ENCODE measurements around the gene CENPU. TPM values are rescaled to one million over a fixed set of nuclear protein-coding genes. Genes with fewer than 3 reads are reported as not detected.
A peak's percentile ranks its signal among the peaks of the same experiment; 100 is the strongest.

CENPU gene
- total and polyA plus RNA-seq, 2 of the 8 experiments (the other 6 are each of a cell fraction or from before 2014, with no cell fraction given) = 32.1 to 122 TPM

- TF ChIP-seq, protein P1, sequence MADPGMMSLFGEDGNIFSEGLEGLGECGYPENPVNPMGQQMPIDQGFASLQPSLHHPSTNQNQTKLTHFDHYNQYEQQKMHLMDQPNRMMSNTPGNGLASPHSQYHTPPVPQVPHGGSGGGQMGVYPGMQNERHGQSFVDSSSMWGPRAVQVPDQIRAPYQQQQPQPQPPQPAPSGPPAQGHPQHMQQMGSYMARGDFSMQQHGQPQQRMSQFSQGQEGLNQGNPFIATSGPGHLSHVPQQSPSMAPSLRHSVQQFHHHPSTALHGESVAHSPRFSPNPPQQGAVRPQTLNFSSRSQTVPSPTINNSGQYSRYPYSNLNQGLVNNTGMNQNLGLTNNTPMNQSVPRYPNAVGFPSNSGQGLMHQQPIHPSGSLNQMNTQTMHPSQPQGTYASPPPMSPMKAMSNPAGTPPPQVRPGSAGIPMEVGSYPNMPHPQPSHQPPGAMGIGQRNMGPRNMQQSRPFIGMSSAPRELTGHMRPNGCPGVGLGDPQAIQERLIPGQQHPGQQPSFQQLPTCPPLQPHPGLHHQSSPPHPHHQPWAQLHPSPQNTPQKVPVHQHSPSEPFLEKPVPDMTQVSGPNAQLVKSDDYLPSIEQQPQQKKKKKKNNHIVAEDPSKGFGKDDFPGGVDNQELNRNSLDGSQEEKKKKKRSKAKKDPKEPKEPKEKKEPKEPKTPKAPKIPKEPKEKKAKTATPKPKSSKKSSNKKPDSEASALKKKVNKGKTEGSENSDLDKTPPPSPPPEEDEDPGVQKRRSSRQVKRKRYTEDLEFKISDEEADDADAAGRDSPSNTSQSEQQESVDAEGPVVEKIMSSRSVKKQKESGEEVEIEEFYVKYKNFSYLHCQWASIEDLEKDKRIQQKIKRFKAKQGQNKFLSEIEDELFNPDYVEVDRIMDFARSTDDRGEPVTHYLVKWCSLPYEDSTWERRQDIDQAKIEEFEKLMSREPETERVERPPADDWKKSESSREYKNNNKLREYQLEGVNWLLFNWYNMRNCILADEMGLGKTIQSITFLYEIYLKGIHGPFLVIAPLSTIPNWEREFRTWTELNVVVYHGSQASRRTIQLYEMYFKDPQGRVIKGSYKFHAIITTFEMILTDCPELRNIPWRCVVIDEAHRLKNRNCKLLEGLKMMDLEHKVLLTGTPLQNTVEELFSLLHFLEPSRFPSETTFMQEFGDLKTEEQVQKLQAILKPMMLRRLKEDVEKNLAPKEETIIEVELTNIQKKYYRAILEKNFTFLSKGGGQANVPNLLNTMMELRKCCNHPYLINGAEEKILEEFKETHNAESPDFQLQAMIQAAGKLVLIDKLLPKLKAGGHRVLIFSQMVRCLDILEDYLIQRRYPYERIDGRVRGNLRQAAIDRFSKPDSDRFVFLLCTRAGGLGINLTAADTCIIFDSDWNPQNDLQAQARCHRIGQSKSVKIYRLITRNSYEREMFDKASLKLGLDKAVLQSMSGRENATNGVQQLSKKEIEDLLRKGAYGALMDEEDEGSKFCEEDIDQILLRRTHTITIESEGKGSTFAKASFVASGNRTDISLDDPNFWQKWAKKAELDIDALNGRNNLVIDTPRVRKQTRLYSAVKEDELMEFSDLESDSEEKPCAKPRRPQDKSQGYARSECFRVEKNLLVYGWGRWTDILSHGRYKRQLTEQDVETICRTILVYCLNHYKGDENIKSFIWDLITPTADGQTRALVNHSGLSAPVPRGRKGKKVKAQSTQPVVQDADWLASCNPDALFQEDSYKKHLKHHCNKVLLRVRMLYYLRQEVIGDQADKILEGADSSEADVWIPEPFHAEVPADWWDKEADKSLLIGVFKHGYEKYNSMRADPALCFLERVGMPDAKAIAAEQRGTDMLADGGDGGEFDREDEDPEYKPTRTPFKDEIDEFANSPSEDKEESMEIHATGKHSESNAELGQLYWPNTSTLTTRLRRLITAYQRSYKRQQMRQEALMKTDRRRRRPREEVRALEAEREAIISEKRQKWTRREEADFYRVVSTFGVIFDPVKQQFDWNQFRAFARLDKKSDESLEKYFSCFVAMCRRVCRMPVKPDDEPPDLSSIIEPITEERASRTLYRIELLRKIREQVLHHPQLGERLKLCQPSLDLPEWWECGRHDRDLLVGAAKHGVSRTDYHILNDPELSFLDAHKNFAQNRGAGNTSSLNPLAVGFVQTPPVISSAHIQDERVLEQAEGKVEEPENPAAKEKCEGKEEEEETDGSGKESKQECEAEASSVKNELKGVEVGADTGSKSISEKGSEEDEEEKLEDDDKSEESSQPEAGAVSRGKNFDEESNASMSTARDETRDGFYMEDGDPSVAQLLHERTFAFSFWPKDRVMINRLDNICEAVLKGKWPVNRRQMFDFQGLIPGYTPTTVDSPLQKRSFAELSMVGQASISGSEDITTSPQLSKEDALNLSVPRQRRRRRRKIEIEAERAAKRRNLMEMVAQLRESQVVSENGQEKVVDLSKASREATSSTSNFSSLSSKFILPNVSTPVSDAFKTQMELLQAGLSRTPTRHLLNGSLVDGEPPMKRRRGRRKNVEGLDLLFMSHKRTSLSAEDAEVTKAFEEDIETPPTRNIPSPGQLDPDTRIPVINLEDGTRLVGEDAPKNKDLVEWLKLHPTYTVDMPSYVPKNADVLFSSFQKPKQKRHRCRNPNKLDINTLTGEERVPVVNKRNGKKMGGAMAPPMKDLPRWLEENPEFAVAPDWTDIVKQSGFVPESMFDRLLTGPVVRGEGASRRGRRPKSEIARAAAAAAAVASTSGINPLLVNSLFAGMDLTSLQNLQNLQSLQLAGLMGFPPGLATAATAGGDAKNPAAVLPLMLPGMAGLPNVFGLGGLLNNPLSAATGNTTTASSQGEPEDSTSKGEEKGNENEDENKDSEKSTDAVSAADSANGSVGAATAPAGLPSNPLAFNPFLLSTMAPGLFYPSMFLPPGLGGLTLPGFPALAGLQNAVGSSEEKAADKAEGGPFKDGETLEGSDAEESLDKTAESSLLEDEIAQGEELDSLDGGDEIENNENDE (IDR thresholded peaks at IDR 0.05; ENCODE audit: insufficient replicate concordance, low read length) = no peak
- TF ChIP-seq SP1 (IDR thresholded peaks at IDR 0.05; ENCODE audit: low read depth, low read length) = peak; percentile 100
- peak; percentile 82; the same call in 1 of the 2 replicates for TF ChIP-seq TCF12 (IDR thresholded peaks at IDR 0.05; ENCODE audit: low read depth, low read length)
- TF ChIP-seq EP300 (IDR thresholded peaks at IDR 0.05; ENCODE audit: borderline replicate concordance in 1 of 2, low read depth in 2 of 2, low read length in 2 of 2) = peak in 1 of 2 experiments; percentile 88; a peak in 1 of 3 replicates
- TF ChIP-seq BRCA1 (IDR thresholded peaks at IDR 0.05; ENCODE audit: low read depth, low read length) = peak; percentile 26; the same call in 1 of the 2 replicates
- no peak for TF ChIP-seq CHD1 (IDR thresholded peaks at IDR 0.05; ENCODE audit: low read depth, low read length)
- peak; percentile 97 for TF ChIP-seq SP4 (IDR thresholded peaks at IDR 0.05; ENCODE audit: low read length)
- TF ChIP-seq GABPA (IDR thresholded peaks at IDR 0.05; ENCODE audit: borderline replicate concordance, insufficient read depth, low read length) = no peak; the same call in 1 of the 2 replicates
- no peak for TF ChIP-seq CBX5 (IDR thresholded peaks at IDR 0.05; ENCODE audit: low read depth, low read length)
Measured at GRCh38 chr4:184733654-184734524, at the start of gene CENPU (continued).

All from H1 (cell line).